GM12878 (cell line): ENCODE measurements around the gene CPSF6. TPM values are rescaled to one million over a fixed set of nuclear protein-coding genes. Genes with fewer than 3 reads are reported as not detected.

Source experiments
- ATAC-seq: fragments of 200-7000 bp; cut with Tn5 transposase; 3 replicates; pipeline ENCODE4 v1.9.1; 2020; ENCODE audit warnings: mild to moderate bottlenecking, moderate library complexity
- BruUV-seq: library from RNA; stranded (reverse); fragments of 400-500 nt; replicated peaks from 2 replicates; lab custom pipeline; 2021; lab: Mats Ljungman, UMichigan
- CTCF ChIA-PET: fragments of 300-600 bp; sonication (Branson Sonifier 250); formaldehyde crosslinking; extraction: SDS; loops from one replicate; lab custom pipeline; 2021; ENCODE audit warnings: inconsistent platforms; lab: Yijun Ruan, JAX
- POLR2A ChIA-PET: fragments of 350-600 bp; formaldehyde crosslinking; extraction: SDS; loops from one replicate; lab custom pipeline; 2021; ENCODE audit warnings: inconsistent platforms; lab: Charles Lee
- RAD21 ChIA-PET: fragments of 300-600 bp; sonication (Branson Sonifier 250); formaldehyde crosslinking; loops from one replicate; lab custom pipeline; 2023; ENCODE audit warnings: antibody characterized with exemption; ENCODE audit not compliant: unreplicated experiment; lab: Charles Lee
- SMC1A ChIA-PET: fragments of 300-600 bp; sonication (Branson Sonifier 250); formaldehyde crosslinking; loops from one replicate; lab custom pipeline; 2023; ENCODE audit not compliant: unreplicated experiment, uncharacterized antibody; lab: Charles Lee
- DNase-seq: peaks from one replicate; pipeline ENCODE4 v3.0.0-alpha.2; 2011; ENCODE audit warnings: low read depth, low spot score
- FAIRE-seq: peaks from 3 replicates; lab custom pipeline; 2011; peaks lifted over from hg19 to GRCh38; lab: Jason Lieb, UNC
- H2AFZ ChIP-seq: 2 replicates; pipeline ENCODE4 v1.6.0; 2011; ENCODE audit warnings: low read depth, low read length, control low read depth; ENCODE audit not compliant: control insufficient read depth
- H3K27ac ChIP-seq: 2 replicates; pipeline ENCODE4 v1.5.1; 2011; ENCODE audit warnings: control low read depth; ENCODE audit not compliant: control insufficient read depth, insufficient read depth
- H3K27me3 ChIP-seq, 2 experiments: replicated peaks in 1 of 2; 2 replicates each; pipeline versions ENCODE4 v1.6.0 to v1.6.1; 2011; ENCODE audit warnings: low read length in 1 of 2; ENCODE audit not compliant: control insufficient read depth in 2 of 2, insufficient read depth in 2 of 2
- H3K36me3 ChIP-seq, 2 experiments: 2 replicates each; pipeline ENCODE4 v1.5.1; 2011; ENCODE audit warnings: low read length in 1 of 2; ENCODE audit not compliant: control insufficient read depth in 2 of 2, insufficient read depth in 2 of 2
- H3K4me1 ChIP-seq: 2 replicates; pipeline ENCODE4 v1.6.1; 2011; ENCODE audit warnings: mild to moderate bottlenecking, low read length, moderate library complexity, mixed read lengths; ENCODE audit not compliant: control insufficient read depth, insufficient read depth
- H3K4me2 ChIP-seq: 2 replicates; pipeline ENCODE4 v1.6.0; 2011; ENCODE audit warnings: control low read depth; ENCODE audit not compliant: control insufficient read depth, insufficient read depth
- H3K4me3 ChIP-seq: fragments of 200-600 bp; sonication (generic); 2 replicates; pipeline ENCODE4 v1.5.1; 2016
- H3K79me2 ChIP-seq: 2 replicates; pipeline ENCODE4 v1.6.0; 2011; ENCODE audit warnings: low read length; ENCODE audit not compliant: control insufficient read depth, insufficient read depth
- H3K9ac ChIP-seq: 2 replicates; pipeline ENCODE4 v1.8.0; 2011; ENCODE audit warnings: low read length, control low read depth, mixed read lengths; ENCODE audit not compliant: control insufficient read depth, insufficient read depth
- H3K9me3 ChIP-seq: replicated peaks from 3 replicates; pipeline ENCODE4 v1.5.1; 2011; ENCODE audit warnings: mild to moderate bottlenecking, low read length; ENCODE audit not compliant: control insufficient read depth, insufficient read depth
- H4K20me1 ChIP-seq: 2 replicates; pipeline ENCODE4 v1.6.0; 2011; ENCODE audit not compliant: control insufficient read depth, insufficient read depth
- ASH2L ChIP-seq: fragments of 300-600, 200-600 bp; sonication (generic); IDR thresholded peaks from 2 replicates; pipeline ENCODE4 v1.6.1; 2017; ENCODE audit warnings: low read depth, mild to moderate bottlenecking, borderline replicate concordance
- FOS ChIP-seq: IDR thresholded peaks from 3 replicates; pipeline ENCODE4 v1.6.1; 2011; ENCODE audit warnings: borderline replicate concordance; ENCODE audit not compliant: insufficient read length; ENCODE audit errors: extremely low read depth
- IKZF1 ChIP-seq: fragments of 450-650 bp; conservative IDR thresholded peaks from 2 replicates; pipeline ENCODE4 v1.6.1; 2017; ENCODE audit warnings: antibody characterized with exemption, mild to moderate bottlenecking
- MTA2 ChIP-seq: fragments of 450-650 bp; IDR thresholded peaks from 2 replicates; pipeline ENCODE4 v1.6.1; 2016; ENCODE audit warnings: low read depth, mild to moderate bottlenecking, moderate library complexity
- MYB ChIP-seq: fragments of 150-350 bp; IDR thresholded peaks from 2 replicates; pipeline ENCODE4 v1.6.1; 2014; ENCODE audit warnings: mild to moderate bottlenecking, low read depth, low read length, borderline replicate concordance
- NFXL1 ChIP-seq: fragments of 450-650 bp; IDR thresholded peaks from 2 replicates; pipeline ENCODE4 v1.6.1; 2017; ENCODE audit warnings: antibody characterized with exemption, mild to moderate bottlenecking, borderline replicate concordance
- NFYA ChIP-seq: IDR thresholded peaks from 2 replicates; pipeline ENCODE4 v1.6.1; 2011; ENCODE audit warnings: low read depth, mild to moderate bottlenecking, low read length, improper control_type of control experiment, borderline replicate concordance
- NFYB ChIP-seq: IDR thresholded peaks from 2 replicates; pipeline ENCODE4 v1.6.1; 2011; ENCODE audit warnings: low read depth, mild to moderate bottlenecking, low read length, improper control_type of control experiment, moderate library complexity; ENCODE audit not compliant: insufficient read depth
- PML ChIP-seq: IDR thresholded peaks from 2 replicates; pipeline ENCODE4 v1.6.1; 2012; ENCODE audit warnings: low read length, inconsistent platforms
- POU2F2 ChIP-seq: IDR thresholded peaks from 3 replicates; pipeline ENCODE4 v1.6.1; 2011; ENCODE audit warnings: low read depth, mild to moderate bottlenecking, low read length, borderline replicate concordance
- RB1 ChIP-seq: fragments of 450-650 bp; formaldehyde crosslinking; IDR thresholded peaks from 2 replicates; pipeline ENCODE4 v1.6.1; 2017; ENCODE audit warnings: mild to moderate bottlenecking, borderline replicate concordance
- RFX5 ChIP-seq: IDR thresholded peaks from 2 replicates; pipeline ENCODE4 v1.6.1; 2011; ENCODE audit warnings: low read depth, low read length, improper control_type of control experiment
- SIN3A ChIP-seq: IDR thresholded peaks from 2 replicates; pipeline ENCODE4 v1.6.1; 2012; ENCODE audit warnings: low read depth, low read length, improper control_type of control experiment
- STAT1 ChIP-seq: fragments of 450-650 bp; conservative IDR thresholded peaks from 2 replicates; pipeline ENCODE4 v1.6.1; 2014; ENCODE audit warnings: antibody characterized with exemption, mild to moderate bottlenecking
- STAT3 ChIP-seq: IDR thresholded peaks from 2 replicates; pipeline ENCODE4 v1.6.1; 2011; ENCODE audit warnings: low read depth, low read length, improper control_type of control experiment
- YY1 ChIP-seq: IDR thresholded peaks from 2 replicates; pipeline ENCODE4 v1.6.1; 2011; ENCODE audit warnings: low read depth, mild to moderate bottlenecking, low read length
- ZBTB4 ChIP-seq: fragments of 450-650 bp; formaldehyde crosslinking; IDR thresholded peaks from 2 replicates; pipeline ENCODE4 v1.4.0; 2022; ENCODE audit warnings: mild to moderate bottlenecking, moderate library complexity
- ZBTB40 ChIP-seq: fragments of 450-650 bp; IDR thresholded peaks from 2 replicates; pipeline ENCODE4 v1.6.1; 2016; ENCODE audit warnings: mild to moderate bottlenecking, moderate library complexity, borderline replicate concordance
- WGBS: methylation state at CpG from one replicate; pipeline ENCODE4 v1.1.6; 2016; ENCODE audit warnings: low lambda C conversion rate; ENCODE audit not compliant: insufficient replicate concordance, insufficient coverage; ENCODE audit errors: missing lambda C conversion rate; 5-methylcytosine and 5-hydroxymethylcytosine counted together
- in situ Hi-C: fragments of 300-500 bp; cut with MboI; formaldehyde crosslinking; loops from 9 replicates; pipeline ENCODE4 v1.14.3; 2018; ENCODE audit warnings: mixed read lengths
- intact Hi-C: fragments of 100-400 bp; cut with micrococcal nuclease; formaldehyde crosslinking; loops from one replicate; pipeline ENCODE4 v1.14.2; 2022; ENCODE audit not compliant: unreplicated experiment
- polyA plus RNA-seq, 11 experiments: library from polyadenylated mRNA; depleted of rRNA in 4 of 11; unstranded in 6 of 11; stranded (reverse) in 5 of 11; fragments of >200 nt; fragmentation: Nextera tagmentation in 4 of 11; fragmentation: Illumina TruSeq in 1 of 11; extraction: Ambion mirVana in 4 of 11; extraction: Trizol in 1 of 11; gene quantifications; 1 replicate in 1 of 11; 2 replicates in 10 of 11; pipeline versions ENCODE4 v1.2.1 to v1.2.3, GENCODE V29; 2011 to 2016; ENCODE audit warnings: inconsistent platforms in 2 of 11, missing spikeins in 2 of 11, low read depth in 1 of 11
- total RNA-seq, 4 experiments: library from RNA; depleted of rRNA in 3 of 4; stranded (reverse); fragments of >200 nt in 3 of 4; fragmentation: Illumina TruSeq in 1 of 4; extraction: Trizol in 1 of 4; gene quantifications; 2 replicates each; pipeline versions ENCODE4 v1.2.1 to v1.2.3, GENCODE V29; 2013 to 2021

Gene CPSF6
- total and polyA plus RNA-seq, 10 of the 15 experiments (the other 5 are each of a cell fraction or from before 2014, with no cell fraction given) = 40.9 to 150 (median 79.1) TPM

GRCh38 chr12:69266036-69266635 is 26.8 kb downstream of the CPSF6 start:
- SMC1A ChIA-PET = interaction anchor here (0.6 to 1.2 kb wide), 4 partner anchors 9 to 104 kb away, joined by 3 to 5 read pairs (median 3); no protein-coding TSS in a partner anchor
- TF ChIP-seq ZBTB40 (no peak), NFYA (no peak), STAT3 (no peak), MYB (no peak), ASH2L (no peak), RB1 (no peak), ZBTB4 (CRISPR knock-in tag) (no peak), SIN3A (no peak), MTA2 (no peak), NFXL1 (no peak), FOS (no peak), RFX5 (no peak), YY1 (no peak), NFYB (no peak), PML (no peak), STAT1 (no peak), POU2F2 (no peak), IKZF1 (no peak)

More at GRCh38 chr12:69266036-69266635, 26.8 kb downstream of the CPSF6 start:
- Histone ChIP-seq H3K9me3 (no peaks in the 10 kb centered on the region), H3K79me2 (no peaks in the 10 kb centered on the region), H4K20me1 (no peaks in the 10 kb centered on the region), H3K4me2 (no peak overlapping the region), H3K27ac (no peak overlapping the region), H3K9ac (no peak overlapping the region), H3K4me1 (no peaks in the 10 kb centered on the region), H3K36me3 (peaks cover 3 to 12% of the 10 kb centered on the region in 2 experiments; a peak in 3 of 4 replicates), H3K4me3 (no peak overlapping the region), H3K27me3 (no peaks in the 10 kb centered on the region), H2AFZ (no peak overlapping the region)
- intact Hi-C loops = no loop called here
- WGBS = 56% methylated on average over 3 of the region's 3 CpGs
- DNase-seq (no peak), ATAC-seq (peak; percentile 36; the same call in 1 of the 3 replicates), FAIRE-seq (peak; percentile 23)
- BruUV-seq = no TSS peak
- ChIA-PET CTCF (interaction anchor here (1.1 to 3.2 kb wide), 3 partner anchors 10 to 110 kb away, joined by 3 to 28 read pairs (median 16); no protein-coding TSS in a partner anchor), RAD21 (interaction anchor here (0.7 to 3.2 kb wide), 3 partner anchors 12 to 980 kb away, joined by 3 to 11 read pairs (median 4); no protein-coding TSS in a partner anchor), POLR2A (interaction anchor here (0.6 kb wide), 4 partner anchors 23 to 530 kb away, joined by 3 to 5 read pairs (median 4); no protein-coding TSS in a partner anchor)
- in situ Hi-C loops = no loop called here
